Adrenal gland (tissue), 12 donors: ENCODE data around the gene LRFN2. TPM values are rescaled to one million over a fixed set of nuclear protein-coding genes. Genes with fewer than 3 reads are reported as not detected.

ENCODE experiments used
- DNase-seq, 7 donors: peaks; one replicate each; pipeline ENCODE4 v3.0.0-alpha.2; 2019 to 2020
- H3K27ac ChIP-seq, 5 donors: fragments of 200-600 bp; sonication (generic) in 4 of 5; 1 replicate in 3 of 5; 2 replicates in 2 of 5; pipeline versions ENCODE4 v1.5.1 to v1.8.0; 2016 to 2020; ENCODE audit warnings: mild to moderate bottlenecking in 1 of 5
- H3K27me3 ChIP-seq: fragments of 200-600 bp; 2 replicates; pipeline ENCODE4 v1.8.0; 2021
- H3K36me3 ChIP-seq, 2 donors: fragments of 200-600 bp; replicated peaks in 1 of 2; 1 replicate in 1 of 2; 2 replicates in 1 of 2; pipeline versions ENCODE4 v1.5.1 to v1.8.0; 2018 to 2022
- H3K4me1 ChIP-seq, 2 donors: fragments of 200-600 bp; replicated peaks in 1 of 2; 1 replicate in 1 of 2; 2 replicates in 1 of 2; pipeline versions ENCODE4 v1.5.1 to v1.8.0; 2018 to 2021
- H3K4me3 ChIP-seq, 4 donors: fragments of 200-600 bp; sonication (generic) in 3 of 4; one replicate each; pipeline ENCODE4 v1.5.1; 2016 to 2018
- H3K9me3 ChIP-seq, 3 donors: fragments of 200-600 bp; sonication (generic) in 1 of 3; replicated peaks in 1 of 3; 1 replicate in 2 of 3; 2 replicates in 1 of 3; pipeline versions ENCODE4 v1.5.1 to v1.8.0; 2016 to 2021
- POLR2A ChIP-seq, 2 donors: fragments of 450-650 bp; IDR thresholded peaks; one replicate each; pipeline ENCODE4 v1.6.1; 2017; ENCODE audit warnings: antibody characterized with exemption in 2 of 2, mild to moderate bottlenecking in 2 of 2, moderate library complexity in 1 of 2
- WGBS, 4 donors: extraction: QIAGEN DNeasy Blood & Tissue Kit in 2 of 4; methylation state at CpG; one replicate each; pipeline versions ENCODE4 v1.1.5 to v1.1.7; 2013 to 2017; 5-methylcytosine and 5-hydroxymethylcytosine counted together
- intact Hi-C, 2 donors: fragments of 100-400 bp; cut with DNase I; formaldehyde crosslinking; loops; one replicate each; pipeline versions ENCODE4 v1.14.1 to v1.15.0; 2022 to 2023
- polyA plus RNA-seq, 3 donors: library from polyadenylated mRNA; stranded (reverse); fragments of 200-250 nt in 2 of 3; fragments of 350-450 nt in 1 of 3; fragmentation: Illumina TruSeq in 1 of 3; extraction: RNeasy Lipid Tissue Mini Kit (QIAGEN cat#74804) in 1 of 3; gene quantifications; one replicate each; pipeline ENCODE4 v1.2.3, GENCODE V29; 2013 to 2014
- total RNA-seq, 9 donors: library from RNA; depleted of rRNA in 4 of 9; stranded (reverse); fragments of >200 nt in 4 of 9; fragments of 120-200 nt in 1 of 9; fragmentation: NEBNext Ultra II Directional in 1 of 9; extraction: Animal tissue kit (Norgen Biotek cat#: 25700) in 1 of 9; gene quantifications; one replicate each; pipeline versions ENCODE4 v1.1.0 to v1.2.4, GENCODE V29; 2013 to 2023
- TF ChIP-seq, protein P1 (sequence below), 6 experiments: fragments of 450-650 bp in 4 of 6; fragments of 200-600 bp in 2 of 6; sonication (generic) in 1 of 6; IDR thresholded peaks; 1 replicate in 5 of 6; 2 replicates in 1 of 6; pipeline versions ENCODE4 v1.5.1 to v1.8.0; 2016 to 2021; ENCODE audit warnings: antibody characterized with exemption in 6 of 6, mild to moderate bottlenecking in 2 of 6, moderate library complexity in 1 of 6
- donor health status: healthy with polysubstance abuse.
- donor health status: Bipolar disorder and iron deficiency.
- donor health status: DM: yes; HTN: yes; CAD: no.
- donor health status: DM: no; HTN: no; CAD: no.
- donor health status: DM: no; HTN: no; CAD: no.
- donor health status: DM: yes; HTN: yes; CAD: no.

Gene LRFN2
- total and polyA plus RNA-seq, 12 donors: 0.03 to 0.74 (median 0.16) TPM; not detected in 3

DNA sequence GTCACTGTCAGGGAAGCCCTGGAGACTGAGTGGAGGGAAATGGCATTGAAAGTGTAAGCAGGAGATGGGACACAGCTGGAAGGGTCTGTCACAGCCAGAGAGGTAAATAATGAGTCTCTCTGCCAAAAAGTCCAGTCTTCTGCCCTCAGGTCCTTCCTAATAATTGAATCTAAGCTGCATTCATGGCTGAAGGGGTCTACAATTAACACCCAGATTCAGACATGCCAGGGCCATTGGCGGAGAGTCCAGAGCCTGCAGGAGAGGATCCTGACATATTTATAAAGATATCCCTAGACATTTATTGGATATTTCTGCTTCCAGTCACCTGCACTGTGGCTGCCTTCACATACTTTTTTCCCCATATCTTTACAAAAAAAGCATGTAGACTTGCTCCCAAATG lies 89.0 kb downstream of the LRFN2 start:
- Histone ChIP-seq H3K4me1 (no peaks in the 10 kb centered on the region), H3K36me3 (no peaks in the 10 kb centered on the region), H3K4me3 (no peak overlapping the region), H3K27ac (no peak overlapping the region), H3K27me3 (no peaks in the 10 kb centered on the region), H3K9me3 (no peaks in the 10 kb centered on the region)
- 95 to 100% (median 98%) methylated on average over 1 of the region's 1 CpG for WGBS, 4 donors
- TF ChIP-seq, protein P1, sequence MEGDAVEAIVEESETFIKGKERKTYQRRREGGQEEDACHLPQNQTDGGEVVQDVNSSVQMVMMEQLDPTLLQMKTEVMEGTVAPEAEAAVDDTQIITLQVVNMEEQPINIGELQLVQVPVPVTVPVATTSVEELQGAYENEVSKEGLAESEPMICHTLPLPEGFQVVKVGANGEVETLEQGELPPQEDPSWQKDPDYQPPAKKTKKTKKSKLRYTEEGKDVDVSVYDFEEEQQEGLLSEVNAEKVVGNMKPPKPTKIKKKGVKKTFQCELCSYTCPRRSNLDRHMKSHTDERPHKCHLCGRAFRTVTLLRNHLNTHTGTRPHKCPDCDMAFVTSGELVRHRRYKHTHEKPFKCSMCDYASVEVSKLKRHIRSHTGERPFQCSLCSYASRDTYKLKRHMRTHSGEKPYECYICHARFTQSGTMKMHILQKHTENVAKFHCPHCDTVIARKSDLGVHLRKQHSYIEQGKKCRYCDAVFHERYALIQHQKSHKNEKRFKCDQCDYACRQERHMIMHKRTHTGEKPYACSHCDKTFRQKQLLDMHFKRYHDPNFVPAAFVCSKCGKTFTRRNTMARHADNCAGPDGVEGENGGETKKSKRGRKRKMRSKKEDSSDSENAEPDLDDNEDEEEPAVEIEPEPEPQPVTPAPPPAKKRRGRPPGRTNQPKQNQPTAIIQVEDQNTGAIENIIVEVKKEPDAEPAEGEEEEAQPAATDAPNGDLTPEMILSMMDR (IDR thresholded peaks at IDR 0.05): no peak
- no peak for TF ChIP-seq POLR2A (IDR thresholded peaks at IDR 0.05)
- DNase-seq: no peak
- intact Hi-C loops: no loop called here

DNA sequence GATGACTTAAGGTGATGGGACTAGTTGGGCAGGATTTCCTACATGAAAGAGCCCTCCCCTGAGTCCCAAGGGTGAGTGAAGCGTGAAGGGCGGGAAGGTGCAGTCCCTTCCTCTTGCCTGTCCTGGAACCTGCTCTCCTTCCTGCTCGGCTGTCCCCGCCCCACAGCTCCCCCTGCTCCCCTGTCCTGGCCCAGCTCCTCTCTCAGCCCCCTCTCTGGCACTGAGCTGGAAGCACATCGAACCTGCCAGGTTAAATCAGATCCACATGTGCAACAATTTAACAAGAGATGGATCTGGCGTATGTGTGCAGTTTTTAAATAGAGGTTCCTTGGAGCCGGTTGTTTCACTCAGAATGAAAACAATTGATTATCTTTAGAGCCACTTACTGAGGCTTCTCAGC lies 95.0 kb downstream of the LRFN2 start:
- H3K27me3 ChIP-seq: no peaks in the 10 kb centered on the region
- TF ChIP-seq, protein P1 (IDR thresholded peaks at IDR 0.05): no peak
- TF ChIP-seq POLR2A (IDR thresholded peaks at IDR 0.05): no peak
- WGBS, 4 donors: 66 to 82% (median 81%) methylated on average over 3 to 7 of the region's 7 CpGs
- DNase-seq: no peak
- H3K9me3 ChIP-seq: no peaks in the 10 kb centered on the region
- no peak overlapping the region for H3K27ac ChIP-seq
- intact Hi-C loops: no loop called here
- H3K4me1 ChIP-seq: no peaks in the 10 kb centered on the region
- H3K4me3 ChIP-seq: no peak overlapping the region
- no peaks in the 10 kb centered on the region for H3K36me3 ChIP-seq

DNA sequence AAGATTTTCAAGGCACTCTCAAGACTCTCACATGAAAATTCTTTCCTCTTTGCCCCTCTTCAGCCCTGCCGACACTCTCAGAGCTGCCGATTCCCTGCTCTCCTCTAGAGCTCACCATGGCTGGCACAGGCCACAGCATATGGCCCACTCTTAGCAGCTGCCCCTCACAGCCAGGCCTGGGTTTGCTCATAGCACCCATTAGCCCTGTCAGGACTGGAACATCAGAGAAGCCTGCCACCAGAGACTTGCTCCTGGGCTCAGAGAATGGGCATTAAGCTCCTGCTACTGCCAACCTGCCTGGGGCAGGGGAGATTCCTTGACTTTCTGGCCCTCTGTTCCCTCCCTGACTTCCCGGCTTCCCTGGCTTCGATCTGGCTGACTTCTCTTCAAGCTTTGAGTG lies 96.7 kb downstream of the LRFN2 start:
- TF ChIP-seq, protein P1 (IDR thresholded peaks at IDR 0.05): no peak
- TF ChIP-seq POLR2A (IDR thresholded peaks at IDR 0.05): no peak
- H3K9me3 ChIP-seq: no peaks in the 10 kb centered on the region
- 87 to 94% (median 91%) methylated on average over 4 of the region's 4 CpGs for WGBS, 4 donors

DNA sequence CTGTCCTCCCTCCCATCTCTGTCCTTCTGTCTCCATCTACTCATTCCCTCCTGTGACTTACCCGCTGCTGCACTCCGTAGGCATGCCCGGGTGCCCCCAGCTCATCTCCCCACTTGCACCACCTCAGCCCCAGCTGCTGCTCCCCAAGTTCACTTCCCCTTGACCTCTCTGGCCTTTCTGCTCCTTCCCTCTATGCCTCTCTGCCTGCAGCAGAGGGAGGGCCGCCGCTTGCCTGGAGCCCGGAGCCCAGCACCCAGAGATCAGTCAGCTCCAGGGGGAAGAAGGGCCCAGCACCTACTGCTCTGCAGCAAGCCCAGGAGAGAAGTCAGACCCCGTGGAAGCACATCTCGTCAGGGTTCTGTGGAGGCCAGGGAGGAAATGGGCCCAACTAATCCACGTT lies 97.4 kb downstream of the LRFN2 start:
- Histone ChIP-seq H3K4me3 (no peak overlapping the region), H3K36me3 (no peaks in the 10 kb centered on the region), H3K27ac (no peak overlapping the region), H3K4me1 (no peaks in the 10 kb centered on the region), H3K27me3 (no peaks in the 10 kb centered on the region), H3K9me3 (no peaks in the 10 kb centered on the region)
- TF ChIP-seq, protein P1 (IDR thresholded peaks at IDR 0.05): no peak
- no peak for TF ChIP-seq POLR2A (IDR thresholded peaks at IDR 0.05)
- intact Hi-C loops: no loop called here
- 78 to 93% (median 89%) methylated on average over 6 to 9 of the region's 9 CpGs for WGBS, 4 donors
- DNase-seq: no peak

More for the DNA sequence above, 96.7 kb downstream of the LRFN2 start:
- Histone ChIP-seq H3K4me3 (no peak overlapping the region), H3K4me1 (no peaks in the 10 kb centered on the region), H3K27ac (no peak overlapping the region), H3K36me3 (no peaks in the 10 kb centered on the region), H3K27me3 (no peaks in the 10 kb centered on the region)
- no peak for DNase-seq
- intact Hi-C loops: no loop called here
